HG02571 (cell line): Measurements from ENCODE around the gene ARHGEF28.

Source experiments
- ATAC-seq: cut with Tn5 transposase; IDR thresholded peaks from one replicate; pipeline ENCODE4 v1.9.1; 2021; ENCODE audit warnings: mild to moderate bottlenecking, moderate library complexity; ENCODE audit not compliant: unreplicated experiment

Gene ARHGEF28

GRCh38 chr5:73625944-73626811, at the start of gene ARHGEF28:
Gene ARHGEF28, plus strand, starts transcription at chr5:73626196. Its CDS starts 58,656 bp downstream, at chr5:73684852.
- peak; percentile 61 for ATAC-seq

GRCh38 chr5:73582285-73583145, 43.5 kb upstream of the ARHGEF28 start:
- ATAC-seq, result no peak

- peak; percentile 80 for ATAC-seq
Observed at GRCh38 chr5:73587923-73588322, 38.1 kb upstream of the ARHGEF28 start.

GRCh38 chr5:73591102-73591695, 34.8 kb upstream of the ARHGEF28 start:
- no peak for ATAC-seq

- ATAC-seq, result no peak
Observed at GRCh38 chr5:73591698-73592501, 34.1 kb upstream of the ARHGEF28 start.

- no peak for ATAC-seq
Observed at GRCh38 chr5:73592551-73592950, 33.4 kb upstream of the ARHGEF28 start.

- no peak for ATAC-seq
Observed at GRCh38 chr5:73596705-73597328, 29.2 kb upstream of the ARHGEF28 start.

GRCh38 chr5:73599380-73599779, 26.6 kb upstream of the ARHGEF28 start:
- ATAC-seq, result no peak

GRCh38 chr5:73603998-73604397, 22.0 kb upstream of the ARHGEF28 start:
- no peak for ATAC-seq

- no peak for ATAC-seq
Observed at GRCh38 chr5:73605223-73606087, 20.5 kb upstream of the ARHGEF28 start.

GRCh38 chr5:73606206-73606753, 19.7 kb upstream of the ARHGEF28 start:
- ATAC-seq, result no peak

- ATAC-seq, result no peak
Observed at GRCh38 chr5:73607228-73607627, 18.8 kb upstream of the ARHGEF28 start.

GRCh38 chr5:73612799-73613198, 13.2 kb upstream of the ARHGEF28 start:
- no peak for ATAC-seq

- ATAC-seq, result no peak
Observed at GRCh38 chr5:73615085-73615484, 10.9 kb upstream of the ARHGEF28 start.

GRCh38 chr5:73615947-73616346, 10.0 kb upstream of the ARHGEF28 start:
- ATAC-seq, result no peak

GRCh38 chr5:73617510-73618279, 8.3 kb upstream of the ARHGEF28 start:
- no peak for ATAC-seq

- no peak for ATAC-seq
Observed at GRCh38 chr5:73619606-73620333, 6.2 kb upstream of the ARHGEF28 start.

GRCh38 chr5:73620334-73620687, 5.7 kb upstream of the ARHGEF28 start:
- no peak for ATAC-seq
